H54 (cell line): Measurements from ENCODE around the gene CAAP1.

Source experiments
- DNase-seq: peaks from one replicate; pipeline ENCODE4 v3.0.0; 2011; ENCODE audit warnings: low spot score, mixed read lengths; ENCODE audit not compliant: insufficient read length
- FAIRE-seq: peaks from 3 replicates; lab custom pipeline; 2011; peaks lifted over from hg19 to GRCh38; lab: Jason Lieb, UNC
- POLR2A ChIP-seq: IDR thresholded peaks from 2 replicates; pipeline ENCODE4 v1.6.1; 2011; ENCODE audit warnings: low read depth, mild to moderate bottlenecking, low read length

CAAP1 gene

DNA sequence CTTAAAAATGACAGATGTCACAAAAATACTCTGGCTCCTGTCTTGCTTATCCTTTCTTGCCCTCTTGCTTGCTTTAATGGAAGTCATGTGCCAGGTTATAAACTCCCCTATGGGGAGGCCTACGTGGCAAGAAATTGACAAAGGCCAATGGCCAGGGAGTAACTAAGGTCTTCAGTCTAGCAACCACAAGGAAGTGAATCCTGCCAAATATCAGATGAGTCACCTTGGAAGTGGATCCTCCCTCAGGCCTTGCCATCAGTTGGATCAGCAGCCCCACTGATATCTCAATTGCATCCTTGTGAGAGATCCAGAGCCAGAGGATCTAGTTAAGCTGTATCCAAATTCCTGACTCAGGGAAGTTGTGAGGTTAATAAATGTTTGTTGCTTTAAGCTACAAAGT lies 82.8 kb downstream of the CAAP1 start:
- FAIRE-seq (peak; percentile 55), DNase-seq (no peak)
- TF ChIP-seq POLR2A: no peak

DNA sequence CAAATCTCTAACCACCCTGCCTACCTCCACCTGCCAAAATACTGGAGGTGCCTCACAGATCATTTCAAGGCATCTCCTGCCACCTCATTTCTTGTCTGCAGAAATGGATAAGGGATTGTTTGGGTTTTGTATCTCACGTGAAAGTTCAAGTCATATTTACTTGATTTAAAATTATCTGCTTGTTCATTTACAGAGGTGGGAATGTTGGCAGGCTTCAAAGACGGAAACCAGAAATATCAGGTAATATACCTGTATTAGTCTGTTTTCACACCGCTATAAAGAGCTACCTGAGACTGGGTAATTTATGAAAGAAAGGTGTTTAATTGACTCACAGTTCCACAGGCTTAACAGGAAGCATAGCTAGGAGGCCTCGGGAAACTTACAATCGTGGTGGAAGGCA lies 85.4 kb downstream of the CAAP1 start:
- TF ChIP-seq POLR2A: no peak
- no peak for FAIRE-seq
- no peak for DNase-seq

DNA sequence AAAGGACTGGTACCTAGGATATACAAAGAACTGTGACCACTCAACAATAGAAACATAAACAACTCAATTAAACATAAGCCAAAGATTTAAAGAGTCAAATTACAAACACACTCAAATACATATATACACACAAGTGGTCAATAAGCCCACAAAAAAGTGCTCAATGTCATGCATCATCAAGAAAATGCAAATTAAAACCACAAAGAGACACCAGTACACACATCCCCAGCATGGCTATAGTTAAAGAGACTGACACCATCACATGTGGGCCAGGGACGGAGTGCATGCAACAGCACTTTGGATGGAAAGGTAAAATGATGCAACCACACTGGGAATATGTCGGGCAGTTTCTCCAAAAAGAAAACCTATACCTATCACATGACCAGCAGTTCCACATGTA lies 89.7 kb downstream of the CAAP1 start:
- DNase-seq (no peak), FAIRE-seq (no peak)
- no peak for TF ChIP-seq POLR2A

DNA sequence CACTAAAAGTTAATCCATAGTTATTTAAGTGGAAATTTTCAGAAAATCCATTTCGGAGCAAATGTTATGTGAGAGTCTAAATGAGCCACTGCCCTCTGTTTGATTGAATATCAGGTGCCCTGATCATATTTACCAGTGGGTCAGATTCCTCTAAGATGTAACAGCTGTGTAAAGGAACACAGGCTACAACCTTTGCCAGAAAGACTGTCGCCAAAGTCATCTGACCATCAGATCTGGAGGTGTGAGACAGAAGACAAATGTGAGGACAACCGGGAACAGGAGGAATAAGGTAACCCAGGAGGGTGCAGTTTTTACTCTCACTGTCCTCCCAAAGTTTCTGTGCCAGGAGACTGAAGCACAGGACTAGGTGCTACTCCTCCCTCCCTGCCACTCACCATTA lies 90.8 kb downstream of the CAAP1 start:
- no peak for FAIRE-seq
- DNase-seq: no peak
- TF ChIP-seq POLR2A: no peak

DNA sequence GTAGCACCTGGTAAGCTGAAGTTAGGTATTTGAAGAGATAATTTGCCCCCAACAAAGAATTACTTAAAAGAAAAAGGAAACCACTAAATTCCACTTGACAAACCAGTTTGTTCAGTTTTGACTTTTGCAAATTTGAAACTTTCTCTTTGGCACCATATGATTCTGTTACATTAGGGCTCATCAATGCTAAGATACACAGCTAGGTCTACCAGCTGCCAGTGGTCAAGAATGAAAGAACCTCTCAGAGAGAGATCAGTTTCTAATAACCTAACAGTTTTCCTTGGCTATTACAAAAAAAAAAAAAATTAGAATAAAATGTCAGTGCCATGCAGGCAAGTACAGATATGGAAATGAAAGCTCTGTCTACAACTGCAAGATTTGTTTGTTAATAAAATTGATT lies 92.3 kb downstream of the CAAP1 start:
- DNase-seq (no peak), FAIRE-seq (no peak)
- no peak for TF ChIP-seq POLR2A

DNA sequence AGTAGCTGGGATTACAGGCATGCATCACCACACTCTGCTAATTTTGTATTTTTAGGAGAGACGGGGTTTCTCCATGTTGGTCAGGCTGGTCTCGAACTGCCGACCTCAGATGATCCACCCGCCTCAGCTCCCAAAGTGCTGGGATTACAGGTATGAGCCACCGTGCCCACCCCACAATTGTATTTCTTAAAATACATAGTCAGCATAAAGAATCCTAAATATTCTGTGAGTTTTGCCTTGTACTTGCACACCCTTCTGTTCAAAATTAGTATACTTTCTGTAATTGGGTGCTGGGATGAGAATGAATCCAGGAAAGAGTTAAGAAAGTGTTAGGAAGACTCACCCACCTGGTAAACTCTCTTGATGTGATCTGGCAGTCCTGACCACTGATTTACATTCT lies 101.3 kb downstream of the CAAP1 start:
- TF ChIP-seq POLR2A: no peak
- no peak for DNase-seq
- FAIRE-seq: no peak
